ENCODE data around the gene CHTOP. TPM values are rescaled to one million over a fixed set of nuclear protein-coding genes. Genes with fewer than 3 reads are reported as not detected.

The CHTOP gene
- polyA plus RNA-seq, 1 of the 3 experiments (the other 2 are of a cell fraction): 84.9 TPM

- Histone ChIP-seq H3K4me3 (ENCODE audit: low read depth in 2 of 2, low read length in 1 of 2) (no peak overlapping the region), H4K20me1 (ENCODE audit: insufficient read depth) (no peaks in the 10 kb centered on the region), H3K27me3 (ENCODE audit: insufficient read depth) (peaks cover 30% of the 10 kb centered on the region), H3K27ac (ENCODE audit: low read depth in 2 of 2, low read length in 1 of 2) (no peak overlapping the region), H3K9ac (no peak overlapping the region), H2AFZ (ENCODE audit: low read depth) (no peak overlapping the region), H3K9me3 (no peaks in the 10 kb centered on the region), H3F3A (replicated peaks; ENCODE audit: insufficient read depth) (no peaks in the 10 kb centered on the region), H3K79me2 (ENCODE audit: insufficient read depth) (no peaks in the 10 kb centered on the region), H3K9me2 (no peaks in the 10 kb centered on the region), H3K4me2 (no peak overlapping the region), H3K36me3 (replicated peaks in 1 of 2; ENCODE audit: control insufficient read depth in 1 of 2, insufficient read depth in 2 of 2, low read length in 1 of 2) (no peaks in the 10 kb centered on the region), H3K4me1 (ENCODE audit: control insufficient read depth in 1 of 2, insufficient read depth in 2 of 2, low read depth in 1 of 2, low read length in 1 of 2) (peaks cover 0 to 15% of the 10 kb centered on the region in 2 experiments; a peak in 1 of 4 replicates)
- TF ChIP-seq REST (IDR thresholded peaks at IDR 0.05; ENCODE audit: low read depth, low read length): no peak
- no peak for TF ChIP-seq MXI1 (IDR thresholded peaks at IDR 0.05; ENCODE audit: low read depth, low read length)
- no peak for TF ChIP-seq RCOR1 (IDR thresholded peaks at IDR 0.05; ENCODE audit: low read length)
- no peak for TF ChIP-seq GABPA (IDR thresholded peaks at IDR 0.05; ENCODE audit: low read depth)
- no peak for TF ChIP-seq IRF3 (IDR thresholded peaks at IDR 0.05; ENCODE audit: low read depth, low read length)
- no peak for TF ChIP-seq RXRA (IDR thresholded peaks at IDR 0.05; ENCODE audit: borderline replicate concordance, low read depth)
- no peak for TF ChIP-seq NFIC (IDR thresholded peaks at IDR 0.05; ENCODE audit: borderline replicate concordance)
- TF ChIP-seq FOSL2 (IDR thresholded peaks at IDR 0.05; ENCODE audit: borderline replicate concordance, low read depth): no peak
- no peak for TF ChIP-seq EZH2phosphoT487 (IDR thresholded peaks at IDR 0.05; ENCODE audit: borderline replicate concordance, low read depth)
- no peak for TF ChIP-seq SIN3A (IDR thresholded peaks at IDR 0.05; ENCODE audit: borderline replicate concordance, low read depth, low read length)
- TF ChIP-seq RAD21 (IDR thresholded peaks at IDR 0.05; ENCODE audit: low read length): no peak
- no peak for TF ChIP-seq FOXJ3 (CRISPR knock-in tag; IDR thresholded peaks at IDR 0.05)
- no peak for TF ChIP-seq EP300 (IDR thresholded peaks at IDR 0.05; ENCODE audit: borderline replicate concordance in 1 of 2, low read depth in 1 of 2, low read length in 1 of 2)
- no peak for TF ChIP-seq JUND (IDR thresholded peaks at IDR 0.05)
- TF ChIP-seq GATA2 (CRISPR knock-in tag; IDR thresholded peaks at IDR 0.05): no peak
- no peak for TF ChIP-seq YY1 (IDR thresholded peaks at IDR 0.05; ENCODE audit: low read depth)
- TF ChIP-seq POLR2AphosphoS5 (IDR thresholded peaks at IDR 0.05; ENCODE audit: low read depth, low read length): no peak
- no peak for TF ChIP-seq TEAD4 (IDR thresholded peaks at IDR 0.05; ENCODE audit: borderline replicate concordance, insufficient read depth)
- TF ChIP-seq TAF1 (IDR thresholded peaks at IDR 0.05; ENCODE audit: borderline replicate concordance, low read depth, low read length): no peak
- TF ChIP-seq CTCF (IDR thresholded peaks at IDR 0.05): no peak
- WGBS (ENCODE audit: low lambda C conversion rate): 94% methylated on average over 7 of the region's 7 CpGs
- CTCF ChIA-PET: no interaction called here
- no peak for DNase-seq
- POLR2A ChIA-PET: no interaction called here
Observed at GRCh38 chr1:153682730-153683129, 48.9 kb downstream of the CHTOP start.
